Ectodermal cell (in vitro differentiated cells): ENCODE results near the gene EDN3.

Source experiments
- H3K27ac ChIP-seq: 2 replicates; pipeline ENCODE4 v1.7.0; 2013; ENCODE audit warnings: mild to moderate bottlenecking, low read depth, low read length; ENCODE audit not compliant: insufficient read depth, poor library complexity, severe bottlenecking
- H3K27me3 ChIP-seq: 2 replicates; pipeline ENCODE4 v1.7.0; 2013; ENCODE audit warnings: mild to moderate bottlenecking, low read length; ENCODE audit not compliant: insufficient read depth, control insufficient read depth, poor library complexity, severe bottlenecking
- H3K36me3 ChIP-seq: one replicate; pipeline ENCODE4 v1.7.0; 2013; ENCODE audit warnings: low read length; ENCODE audit not compliant: control insufficient read depth, insufficient read depth
- H3K4me1 ChIP-seq: one replicate; pipeline ENCODE4 v1.7.0; 2013; ENCODE audit warnings: low read length; ENCODE audit not compliant: control insufficient read depth, insufficient read depth
- H3K4me3 ChIP-seq: 2 replicates; pipeline ENCODE4 v1.7.0; 2013; ENCODE audit warnings: low read depth, low read length, control low read depth; ENCODE audit not compliant: insufficient read depth
- H3K9me3 ChIP-seq: 2 replicates; pipeline ENCODE4 v1.7.0; 2013; ENCODE audit warnings: mild to moderate bottlenecking, low read length, moderate library complexity; ENCODE audit not compliant: control insufficient read depth
- WGBS, 2 experiments: methylation state at CpG; one replicate each; pipeline ENCODE4 v1.1.7; 2013; ENCODE audit warnings: missing lambda C conversion rate in 2 of 2; 5-methylcytosine and 5-hydroxymethylcytosine counted together

Gene EDN3

GRCh38 chr20:59322081-59322480 lies 21.7 kb downstream of the EDN3 start:
- H3K4me3 ChIP-seq: no peak overlapping the region
- peaks cover 8% of the 10 kb centered on the region for H3K4me1 ChIP-seq
- whole genome bisulfite sequencing, 2 experiments: 91% methylated on average over 9 of the region's 9 CpGs
- H3K27ac ChIP-seq: no peak overlapping the region
- H3K27me3 ChIP-seq: no peaks in the 10 kb centered on the region
- H3K36me3 ChIP-seq: no peaks in the 10 kb centered on the region
- no peaks in the 10 kb centered on the region for H3K9me3 ChIP-seq

- H3K36me3 ChIP-seq: no peaks in the 10 kb centered on the region
- 89 to 90% methylated on average over 17 of the region's 17 CpGs for WGBS, 2 experiments
- no peaks in the 10 kb centered on the region for H3K9me3 ChIP-seq
- H3K27me3 ChIP-seq: no peaks in the 10 kb centered on the region
- H3K27ac ChIP-seq: no peak overlapping the region
- no peak overlapping the region for H3K4me3 ChIP-seq
- H3K4me1 ChIP-seq: peaks cover 8% of the 10 kb centered on the region
Measured at GRCh38 chr20:59322585-59323454, 22.4 kb downstream of the EDN3 start.

- H3K36me3 ChIP-seq: no peaks in the 10 kb centered on the region
- no peaks in the 10 kb centered on the region for H3K9me3 ChIP-seq
- H3K4me1 ChIP-seq: peaks cover 5% of the 10 kb centered on the region
- H3K27me3 ChIP-seq: no peaks in the 10 kb centered on the region
- H3K27ac ChIP-seq: no peak overlapping the region
- H3K4me3 ChIP-seq: no peak overlapping the region
- WGBS, 2 experiments: 91 to 94% methylated on average over 5 of the region's 5 CpGs
Measured at GRCh38 chr20:59323731-59324130, 23.3 kb downstream of the EDN3 start.

- H3K4me1 ChIP-seq: no peaks in the 10 kb centered on the region
- H3K36me3 ChIP-seq: no peaks in the 10 kb centered on the region
- no peaks in the 10 kb centered on the region for H3K9me3 ChIP-seq
- no peaks in the 10 kb centered on the region for H3K27me3 ChIP-seq
- 92 to 95% methylated on average over 9 to 10 of the region's 10 CpGs for WGBS, 2 experiments
- H3K4me3 ChIP-seq: no peak overlapping the region
- no peak overlapping the region for H3K27ac ChIP-seq
Measured at GRCh38 chr20:59324521-59325141, 24.2 kb downstream of the EDN3 start.

DNA sequence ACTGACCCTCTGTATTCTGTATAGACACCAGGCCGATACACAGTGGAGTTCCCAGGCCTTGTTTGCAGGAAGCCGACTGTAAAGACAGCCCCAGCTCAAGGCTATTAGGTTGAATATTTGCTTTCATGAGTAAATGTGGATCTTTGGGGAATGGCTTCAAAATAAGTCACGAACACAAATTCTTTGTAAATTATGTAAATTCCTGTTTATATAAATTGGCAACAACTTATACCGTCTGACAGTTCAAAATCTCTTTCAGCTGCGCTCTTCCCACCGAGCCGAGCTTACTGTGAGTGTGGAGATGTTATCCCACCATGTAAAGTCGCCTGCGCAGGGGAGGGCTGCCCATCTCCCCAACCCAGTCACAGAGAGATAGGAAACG lies 24.7 kb downstream of the EDN3 start:
- Histone ChIP-seq H3K27me3 (no peaks in the 10 kb centered on the region), H3K9me3 (no peaks in the 10 kb centered on the region), H3K4me3 (no peak overlapping the region), H3K27ac (no peak overlapping the region), H3K36me3 (no peaks in the 10 kb centered on the region), H3K4me1 (no peaks in the 10 kb centered on the region)
- 93 to 95% methylated on average over 9 to 10 of the region's 10 CpGs for WGBS, 2 experiments

GRCh38 chr20:59326188-59326587 lies 25.8 kb downstream of the EDN3 start:
- H3K36me3 ChIP-seq: no peaks in the 10 kb centered on the region
- H3K27me3 ChIP-seq: no peaks in the 10 kb centered on the region
- H3K4me3 ChIP-seq: no peak overlapping the region
- no peaks in the 10 kb centered on the region for H3K4me1 ChIP-seq
- no peaks in the 10 kb centered on the region for H3K9me3 ChIP-seq
- no peak overlapping the region for H3K27ac ChIP-seq
- 90 to 95% methylated on average over 2 of the region's 2 CpGs for WGBS, 2 experiments

DNA sequence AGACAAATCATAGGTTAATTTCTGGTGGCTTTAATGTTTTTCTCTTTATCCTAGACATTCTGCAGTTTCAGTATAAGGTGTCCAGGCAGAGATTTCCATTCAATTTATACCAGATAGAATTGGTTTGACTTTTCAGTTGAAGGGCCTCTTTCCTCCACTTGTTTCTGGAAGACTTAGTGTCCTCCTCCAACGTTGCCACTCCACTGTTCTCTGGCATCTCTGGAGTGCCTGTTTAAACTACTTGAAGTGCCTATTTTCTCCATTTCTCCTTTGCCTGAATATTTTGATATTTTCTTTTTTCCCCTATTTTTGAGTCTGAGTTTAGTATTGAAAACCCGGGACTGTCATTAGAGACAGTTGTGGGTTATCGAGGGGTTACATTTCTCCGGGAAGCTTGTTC lies 27.7 kb downstream of the EDN3 start:
- Histone ChIP-seq H3K4me1 (no peaks in the 10 kb centered on the region), H3K36me3 (no peaks in the 10 kb centered on the region), H3K27ac (no peak overlapping the region), H3K9me3 (no peaks in the 10 kb centered on the region), H3K4me3 (no peak overlapping the region), H3K27me3 (no peaks in the 10 kb centered on the region)
- 90 to 93% methylated on average over 4 of the region's 4 CpGs for WGBS, 2 experiments

DNA sequence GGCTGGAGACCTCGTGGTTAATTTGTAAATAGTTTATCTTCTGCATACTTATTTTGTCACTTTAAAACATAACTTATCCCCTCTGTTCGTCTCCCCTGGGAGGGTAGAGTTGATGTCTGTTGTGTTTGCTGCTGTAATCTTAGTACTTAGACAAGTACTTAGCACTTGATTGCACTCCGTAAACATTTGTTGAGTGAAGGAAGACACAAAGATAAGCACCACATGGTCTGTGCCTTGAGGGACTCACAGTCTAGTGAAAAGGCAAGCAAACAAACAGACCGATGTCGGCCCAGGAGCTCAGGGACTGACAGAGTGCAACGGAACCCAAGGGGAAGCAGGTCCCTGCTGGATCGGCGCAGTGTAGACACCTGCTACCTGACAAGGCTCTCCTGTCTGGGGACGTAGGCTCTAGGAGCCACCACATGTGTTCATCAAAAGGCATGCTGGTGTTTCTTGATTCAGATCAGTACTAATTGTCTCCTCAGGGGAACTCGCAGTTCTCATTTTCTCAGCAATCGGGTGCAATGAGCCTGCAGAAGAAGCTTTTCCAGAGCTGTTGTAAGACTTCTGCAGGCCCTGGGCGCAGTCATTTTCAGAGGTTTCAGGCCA lies 31.4 kb downstream of the EDN3 start:
- Histone ChIP-seq H3K4me1 (no peaks in the 10 kb centered on the region), H3K36me3 (no peaks in the 10 kb centered on the region), H3K9me3 (no peaks in the 10 kb centered on the region), H3K27ac (no peak overlapping the region), H3K27me3 (no peaks in the 10 kb centered on the region), H3K4me3 (no peak overlapping the region)
- 93 to 94% methylated on average over 11 to 12 of the region's 12 CpGs for WGBS, 2 experiments

- 88 to 97% methylated on average over 4 to 6 of the region's 6 CpGs for WGBS, 2 experiments
- H3K9me3 ChIP-seq: no peaks in the 10 kb centered on the region
- H3K27ac ChIP-seq: no peak overlapping the region
- H3K4me1 ChIP-seq: no peaks in the 10 kb centered on the region
- H3K36me3 ChIP-seq: no peaks in the 10 kb centered on the region
- no peak overlapping the region for H3K4me3 ChIP-seq
- no peaks in the 10 kb centered on the region for H3K27me3 ChIP-seq
Measured at GRCh38 chr20:59333260-59333845, 32.9 kb downstream of the EDN3 start.

- H3K9me3 ChIP-seq: no peaks in the 10 kb centered on the region
- no peaks in the 10 kb centered on the region for H3K27me3 ChIP-seq
- WGBS, 2 experiments: 94% methylated on average over 9 of the region's 9 CpGs
- no peak overlapping the region for H3K27ac ChIP-seq
- H3K4me1 ChIP-seq: no peaks in the 10 kb centered on the region
- no peaks in the 10 kb centered on the region for H3K36me3 ChIP-seq
- H3K4me3 ChIP-seq: no peak overlapping the region
Measured at GRCh38 chr20:59333951-59334350, 33.5 kb downstream of the EDN3 start.
